Left ventricle myocardium inferior (tissue), 1 donor: ENCODE data around the gene ATXN1. TPM values are rescaled to one million over a fixed set of nuclear protein-coding genes. Genes with fewer than 3 reads are reported as not detected.
A peak's percentile ranks its signal among the peaks of the same experiment; 100 is the strongest.

Experiments
- DNase-seq: peaks from one replicate; pipeline ENCODE4 v3.0.0-alpha.2; 2020
- H3K27ac ChIP-seq: fragments of 200-600 bp; replicated peaks from 2 replicates; pipeline ENCODE4 v1.8.0; 2021
- H3K27me3 ChIP-seq: fragments of 200-600 bp; 2 replicates; pipeline ENCODE4 v1.8.0; 2021; ENCODE audit warnings: low read depth
- H3K36me3 ChIP-seq: fragments of 200-600 bp; 2 replicates; pipeline ENCODE4 v1.8.0; 2021
- H3K4me1 ChIP-seq: fragments of 200-600 bp; 2 replicates; pipeline ENCODE4 v1.8.0; 2021
- H3K4me3 ChIP-seq: fragments of 200-600 bp; 2 replicates; pipeline ENCODE4 v1.8.0; 2021; ENCODE audit warnings: mild to moderate bottlenecking, moderate library complexity
- H3K9me3 ChIP-seq: fragments of 200-600 bp; replicated peaks from 2 replicates; pipeline ENCODE4 v1.8.0; 2021
- CTCF ChIP-seq: fragments of 200-600 bp; IDR thresholded peaks from 2 replicates; pipeline ENCODE4 v1.8.0; 2021; ENCODE audit warnings: antibody characterized with exemption, mild to moderate bottlenecking, borderline replicate concordance
- intact Hi-C: fragments of 100-400 bp; cut with micrococcal nuclease; formaldehyde crosslinking; loops from one replicate; pipeline ENCODE4 v1.11.0; 2022
- total RNA-seq: library from RNA; stranded (reverse); fragmentation: NEBNext Ultra II Directional; extraction: Animal tissue kit (Norgen Biotek cat#: 25700); gene quantifications from one replicate; pipeline ENCODE4 v1.2.1, GENCODE V29; 2021
- donor health status: DM: no; HTN: yes; CAD: no; lungs with severe emphysema.

Gene ATXN1
- total RNA-seq, 1 donor from 2014 or later: 41.5 TPM

- TF ChIP-seq CTCF: no peak
- intact Hi-C loops: no loop called here
- Histone ChIP-seq H3K4me1 (peaks cover 33% of the 10 kb centered on the region), H3K27ac (no peak overlapping the region), H3K36me3 (no peaks in the 10 kb centered on the region), H3K4me3 (no peak overlapping the region), H3K27me3 (no peaks in the 10 kb centered on the region), H3K9me3 (no peaks in the 10 kb centered on the region)
- no peak for DNase-seq
Measured at GRCh38 chr6:16688984-16689636, 72.2 kb downstream of the ATXN1 start.

GRCh38 chr6:16688436-16688835 is 72.8 kb downstream of the ATXN1 start:
- DNase-seq: no peak
- no peaks in the 10 kb centered on the region for H3K9me3 ChIP-seq
- no peak overlapping the region for H3K4me3 ChIP-seq
- no peaks in the 10 kb centered on the region for H3K27me3 ChIP-seq
- H3K36me3 ChIP-seq: no peaks in the 10 kb centered on the region
- peaks cover 39% of the 10 kb centered on the region for H3K4me1 ChIP-seq
- H3K27ac ChIP-seq: peak overlapping the region; percentile 43
- TF ChIP-seq CTCF: no peak
- intact Hi-C loops: no loop called here

- DNase-seq: no peak
- peaks cover 4% of the 10 kb centered on the region for H3K36me3 ChIP-seq
- peak overlapping the region; percentile 30 for H3K27ac ChIP-seq
- intact Hi-C loops: no loop called here
- no peaks in the 10 kb centered on the region for H3K27me3 ChIP-seq
- no peak overlapping the region for H3K4me3 ChIP-seq
- TF ChIP-seq CTCF: no peak
- peaks cover 47% of the 10 kb centered on the region for H3K4me1 ChIP-seq
- H3K9me3 ChIP-seq: no peaks in the 10 kb centered on the region
Measured at GRCh38 chr6:16687045-16687444, 74.2 kb downstream of the ATXN1 start.

GRCh38 chr6:16684896-16685554 is 76.2 kb downstream of the ATXN1 start:
- no peak overlapping the region for H3K27ac ChIP-seq
- H3K4me1 ChIP-seq: peaks cover 50% of the 10 kb centered on the region
- TF ChIP-seq CTCF: no peak
- H3K9me3 ChIP-seq: no peaks in the 10 kb centered on the region
- no peaks in the 10 kb centered on the region for H3K27me3 ChIP-seq
- H3K4me3 ChIP-seq: no peak overlapping the region
- intact Hi-C loops: no loop called here
- peaks cover 7% of the 10 kb centered on the region for H3K36me3 ChIP-seq
- no peak for DNase-seq

GRCh38 chr6:16684195-16684689 is 77.0 kb downstream of the ATXN1 start:
- H3K27ac ChIP-seq: no peak overlapping the region
- intact Hi-C loops: no loop called here
- H3K36me3 ChIP-seq: peaks cover 7% of the 10 kb centered on the region
- no peaks in the 10 kb centered on the region for H3K9me3 ChIP-seq
- peaks cover 50% of the 10 kb centered on the region for H3K4me1 ChIP-seq
- no peak overlapping the region for H3K4me3 ChIP-seq
- no peak for TF ChIP-seq CTCF
- no peaks in the 10 kb centered on the region for H3K27me3 ChIP-seq
- no peak for DNase-seq
